AG20443 (cell line): Measurements from ENCODE around the gene BCL2L12.

Experiments used
- DNase-seq: peaks from one replicate; pipeline ENCODE4 v3.0.0; 2012; ENCODE audit warnings: low spot score, mixed read lengths

The BCL2L12 gene

DNA sequence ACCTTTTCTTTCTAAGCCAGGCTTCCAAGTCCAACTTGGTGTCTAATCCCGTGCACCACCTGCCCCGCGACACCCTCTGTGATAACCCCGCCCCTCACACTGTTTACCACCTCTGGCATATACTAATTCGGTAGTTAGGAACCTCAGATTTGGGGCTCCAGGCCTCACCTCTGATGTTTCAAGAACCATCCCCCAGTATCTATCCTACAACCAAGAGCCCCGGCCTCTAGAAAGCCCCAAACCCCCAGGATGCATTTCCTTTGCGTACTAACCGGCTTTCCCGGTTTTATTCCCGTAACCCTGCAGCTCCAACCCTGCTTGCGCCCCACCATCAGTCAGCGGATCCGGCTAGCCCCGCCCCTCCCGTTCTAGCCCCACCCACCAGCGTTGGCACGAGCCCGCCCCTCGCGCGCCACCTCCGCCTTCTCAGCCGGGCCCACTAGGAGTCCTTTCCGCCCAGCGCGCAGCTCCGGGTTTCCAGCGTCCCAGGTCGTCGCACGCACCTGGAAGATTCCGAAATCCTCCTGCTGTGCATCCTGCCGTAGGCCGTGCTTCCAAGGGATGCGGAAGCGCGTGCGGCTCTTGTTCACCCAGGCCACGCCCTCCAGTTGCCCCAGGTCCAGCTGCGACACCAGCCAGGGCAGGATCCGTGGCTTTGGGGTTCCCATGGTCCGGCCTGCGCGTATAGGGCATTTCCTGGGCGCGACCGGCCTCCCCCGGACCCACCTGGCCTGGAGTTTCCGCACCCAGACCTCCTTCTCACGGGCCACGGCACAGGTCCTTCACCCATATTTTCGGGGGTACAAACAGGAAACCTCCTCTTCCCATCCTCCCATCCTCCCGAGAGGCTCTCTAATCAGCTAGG lies 1.3 kb upstream of the BCL2L12 start:
- peak; percentile 92 for DNase-seq

DNA sequence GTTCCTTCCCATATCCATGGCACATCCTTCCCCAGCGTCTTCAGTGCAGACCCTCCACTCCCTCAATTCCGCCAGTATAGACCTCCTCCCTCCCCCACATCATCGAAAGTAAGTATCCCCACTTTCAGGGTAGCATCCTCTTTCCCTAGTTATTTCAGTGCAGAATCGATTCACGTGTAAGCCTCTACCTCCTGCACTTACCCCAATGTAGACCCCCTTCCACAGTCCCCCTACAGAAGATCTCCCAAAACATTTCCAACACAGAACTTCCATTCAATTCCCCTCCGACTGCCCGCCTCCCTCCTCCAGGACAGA lies 740 bp upstream of the BCL2L12 start:
- DNase-seq = no peak

DNA sequence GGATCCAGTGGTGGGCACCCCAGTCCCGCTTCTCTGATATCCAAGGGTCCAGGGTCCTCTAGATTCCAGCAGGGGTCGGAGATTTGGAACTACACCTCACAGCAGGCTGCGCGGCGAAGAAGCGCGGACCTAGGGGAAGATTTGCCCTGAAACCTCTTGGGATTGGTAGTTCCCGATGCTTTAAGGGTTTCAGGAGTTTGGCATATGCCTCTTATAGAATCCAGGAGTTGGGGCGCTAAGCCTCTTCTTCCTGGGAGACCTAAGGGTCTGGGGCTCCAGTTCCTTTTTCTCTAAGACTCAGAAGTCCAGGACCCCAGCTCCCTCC lies 349 bp downstream of the BCL2L12 start:
- no peak for DNase-seq

DNA sequence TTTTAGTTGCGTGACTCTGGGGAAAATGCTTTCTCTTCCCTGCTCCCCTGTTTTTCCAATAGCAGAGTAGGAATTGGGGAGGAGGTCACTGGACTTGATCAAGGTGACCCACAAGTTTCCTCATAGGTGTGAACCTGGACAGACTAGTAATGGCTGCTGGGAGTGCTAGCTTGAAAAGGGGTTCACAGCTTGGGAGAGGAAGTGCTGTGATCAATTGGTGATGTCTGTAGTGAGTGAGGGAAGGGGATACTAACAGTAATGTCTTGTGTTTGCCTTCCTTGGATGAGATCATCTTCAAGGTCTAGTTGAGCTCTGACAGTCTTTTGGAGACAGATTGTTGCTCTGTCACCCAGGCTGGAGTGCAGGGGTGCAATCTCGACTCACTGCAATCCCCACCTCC lies 1.7 kb downstream of the BCL2L12 start:
- DNase-seq = no peak

DNA sequence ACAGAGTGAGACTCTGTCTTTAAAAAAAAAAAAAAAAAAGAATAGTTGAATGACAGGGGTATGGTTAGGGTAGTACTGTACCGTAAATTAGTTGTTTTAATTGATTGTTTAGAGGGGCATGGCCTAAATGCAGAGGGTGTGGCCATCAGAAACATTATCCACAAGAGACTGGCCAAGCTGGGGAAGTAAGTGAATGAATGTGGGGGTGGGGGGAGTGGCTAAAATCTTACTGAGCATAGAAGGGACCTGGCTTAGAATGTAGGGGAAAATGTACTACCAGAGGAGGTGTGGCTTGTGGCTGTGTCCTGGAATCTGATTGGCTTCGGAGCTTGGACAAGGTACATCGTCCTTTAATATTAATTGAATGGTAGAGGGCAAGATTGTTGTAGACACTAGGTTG lies 3.8 kb downstream of the BCL2L12 start:
- DNase-seq = no peak

DNA sequence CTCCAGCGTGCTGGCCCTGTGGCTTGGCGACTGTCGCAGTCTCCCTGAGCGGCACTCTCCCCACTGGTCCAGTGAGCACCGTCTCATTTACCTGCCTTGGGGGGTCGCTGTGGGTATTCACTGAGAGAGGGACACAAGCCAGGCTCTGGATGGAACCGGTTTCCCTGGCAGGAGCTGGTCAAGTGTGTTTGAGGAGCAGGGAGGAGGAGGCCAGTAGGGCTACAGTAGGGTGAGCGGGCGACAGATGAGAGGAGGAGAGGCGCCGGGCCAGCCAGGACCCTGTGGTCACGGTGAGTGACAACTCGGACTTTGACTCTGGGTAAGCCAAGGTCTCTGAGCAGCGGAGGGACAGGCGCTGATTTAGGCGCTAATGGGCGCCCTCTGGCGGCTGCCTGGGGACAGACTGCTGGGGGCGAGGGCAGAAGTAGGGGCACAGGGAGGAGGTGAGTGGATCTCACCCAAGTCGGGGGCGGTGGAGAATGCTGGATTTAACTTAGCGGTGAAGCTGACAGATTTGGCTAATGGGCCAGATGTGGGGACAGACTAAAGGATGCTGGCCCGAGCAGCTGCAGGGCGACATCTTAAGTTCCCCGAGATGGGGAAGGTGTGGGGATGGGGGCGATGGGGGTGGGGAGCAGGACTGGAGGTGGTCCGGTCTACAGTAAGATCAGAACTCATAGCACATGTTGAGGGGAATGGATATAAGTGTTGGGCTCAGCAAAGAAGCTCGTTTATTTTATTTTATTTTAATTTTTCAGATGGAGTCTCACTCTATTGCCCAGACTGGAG lies 6.6 kb downstream of the BCL2L12 start:
- DNase-seq = peak; percentile 83

DNA sequence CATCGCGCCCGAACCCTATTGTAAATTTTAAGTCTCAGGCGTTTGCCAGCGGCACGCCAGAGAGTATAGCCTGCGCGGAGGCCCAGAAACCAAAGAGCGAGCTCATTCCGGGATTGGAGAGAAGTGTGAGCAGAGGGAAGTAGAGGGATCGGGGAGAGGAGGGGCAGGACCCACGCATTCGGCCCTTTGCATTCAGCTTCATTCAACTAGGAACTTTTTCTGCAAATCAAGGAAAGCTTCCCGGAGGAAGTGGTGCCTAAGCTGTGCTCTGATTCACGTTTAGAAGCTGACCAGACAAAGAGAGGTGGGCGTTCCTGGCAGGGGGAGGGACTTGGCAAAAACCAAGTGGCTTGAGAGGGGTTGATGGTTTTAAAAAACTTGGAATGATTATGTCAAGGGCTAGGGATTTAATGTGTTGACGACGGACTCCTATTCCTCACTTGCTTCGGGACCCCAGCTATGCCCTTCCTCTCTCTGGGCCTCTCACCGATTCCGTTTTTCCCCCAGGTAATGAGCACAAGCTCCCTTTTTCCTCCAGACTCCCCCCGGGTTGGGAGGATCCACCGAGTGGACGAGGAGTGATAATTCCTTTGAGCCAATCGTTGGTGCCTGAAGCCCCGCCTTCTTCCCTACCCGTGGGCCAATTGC lies 10.5 kb downstream of the BCL2L12 start:
- peak; percentile 86 for DNase-seq

DNA sequence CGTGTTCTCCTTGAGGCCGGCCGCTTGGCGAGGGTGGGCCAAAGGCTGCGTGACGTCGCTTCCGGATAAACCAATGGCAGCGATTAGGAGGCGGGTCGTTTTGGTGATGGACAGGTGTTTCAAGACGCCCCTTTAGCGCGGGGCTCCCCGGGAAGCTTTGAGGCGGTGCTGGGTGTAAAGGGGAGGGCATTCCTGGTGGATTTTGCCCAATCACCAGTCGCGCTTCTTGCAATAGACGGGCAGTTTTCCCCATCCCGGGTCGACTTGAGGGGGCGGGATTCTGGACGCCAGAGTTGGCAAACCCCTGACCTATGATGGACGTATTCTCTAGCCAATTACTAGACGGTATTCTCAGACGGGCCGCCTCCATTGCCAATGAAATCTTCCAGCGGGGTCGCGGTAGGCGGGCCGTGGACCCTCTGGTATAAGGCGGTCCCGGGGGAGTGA lies 11.1 kb downstream of the BCL2L12 start:
- DNase-seq = peak; percentile 96

DNA sequence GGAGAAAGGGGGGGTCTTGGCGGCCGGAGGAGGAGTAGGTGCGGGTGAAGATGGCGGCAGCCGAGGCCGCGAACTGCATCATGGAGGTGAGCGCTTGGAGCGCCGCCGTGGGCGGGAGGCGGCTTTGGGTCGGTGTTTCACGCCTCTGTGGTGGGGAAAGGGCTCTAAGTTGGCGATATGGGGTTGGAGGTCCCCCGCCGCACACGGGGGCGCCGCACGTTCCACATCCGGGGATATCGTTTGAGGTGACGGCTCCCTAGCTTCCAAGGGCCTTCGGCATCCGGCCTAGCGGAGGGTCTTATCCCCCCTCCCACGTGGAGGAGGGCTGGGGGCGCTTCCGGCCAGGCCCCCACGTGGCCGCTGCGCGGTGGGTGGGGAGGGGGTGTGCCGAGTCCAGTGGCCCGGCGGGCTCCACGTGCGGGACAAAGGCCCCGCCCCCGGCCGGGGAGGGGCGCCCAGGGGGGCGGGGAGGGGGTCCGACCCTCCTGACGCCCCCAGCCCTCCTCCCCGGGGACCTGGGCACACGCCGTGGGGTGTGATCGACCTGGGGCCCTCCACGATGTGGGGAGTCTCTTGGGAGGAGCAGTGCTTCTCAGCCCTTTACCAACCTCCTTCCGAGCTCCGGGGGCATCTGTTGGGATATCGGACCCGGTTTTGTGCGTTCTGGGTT lies 11.6 kb downstream of the BCL2L12 start, which contains the start of gene PRMT1:
TSS of gene PRMT1 (plus strand) at position 41 of the 670 bp plus-strand sequence. CDS start at position 51, 10 bp downstream.
- peak; percentile 40 for DNase-seq

DNA sequence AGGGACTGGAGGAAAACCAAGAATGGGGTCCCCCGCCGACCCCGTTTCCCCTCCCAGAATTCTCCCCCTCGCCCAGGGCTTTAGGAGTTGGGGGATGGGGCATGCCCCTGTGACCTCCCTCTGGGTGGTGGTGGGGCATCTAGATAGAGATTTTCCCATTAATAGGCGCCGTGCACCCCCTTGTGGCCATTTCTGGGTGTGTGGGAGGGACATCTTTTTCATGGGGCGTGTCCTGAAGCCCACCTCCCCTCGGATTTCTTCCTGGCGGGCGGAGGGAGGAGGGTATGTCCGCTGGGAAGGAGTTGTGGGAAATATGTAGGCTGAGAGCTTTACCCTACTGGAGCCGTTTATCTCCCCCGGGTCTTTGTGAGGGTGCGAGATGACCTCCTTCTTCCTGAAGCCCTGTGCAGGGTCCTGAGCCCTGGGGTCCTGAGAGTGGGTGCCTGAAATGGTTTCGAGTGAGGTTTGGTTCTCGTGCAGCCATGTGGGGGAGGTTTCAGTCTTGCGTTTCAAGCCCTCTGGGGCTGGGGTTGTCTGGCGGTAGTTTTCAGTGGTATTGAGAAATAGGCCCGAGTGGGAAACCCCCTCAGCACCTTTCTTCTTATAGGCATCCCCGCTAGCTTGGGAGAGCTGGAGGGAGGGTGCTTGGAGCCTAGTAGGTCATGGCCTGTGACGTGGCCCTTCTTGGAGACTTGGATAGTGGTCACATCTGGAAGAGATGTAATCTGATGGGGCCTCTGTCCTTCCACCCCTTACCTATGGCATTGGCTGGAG lies 12.4 kb downstream of the BCL2L12 start:
- peak; percentile 58 for DNase-seq

DNA sequence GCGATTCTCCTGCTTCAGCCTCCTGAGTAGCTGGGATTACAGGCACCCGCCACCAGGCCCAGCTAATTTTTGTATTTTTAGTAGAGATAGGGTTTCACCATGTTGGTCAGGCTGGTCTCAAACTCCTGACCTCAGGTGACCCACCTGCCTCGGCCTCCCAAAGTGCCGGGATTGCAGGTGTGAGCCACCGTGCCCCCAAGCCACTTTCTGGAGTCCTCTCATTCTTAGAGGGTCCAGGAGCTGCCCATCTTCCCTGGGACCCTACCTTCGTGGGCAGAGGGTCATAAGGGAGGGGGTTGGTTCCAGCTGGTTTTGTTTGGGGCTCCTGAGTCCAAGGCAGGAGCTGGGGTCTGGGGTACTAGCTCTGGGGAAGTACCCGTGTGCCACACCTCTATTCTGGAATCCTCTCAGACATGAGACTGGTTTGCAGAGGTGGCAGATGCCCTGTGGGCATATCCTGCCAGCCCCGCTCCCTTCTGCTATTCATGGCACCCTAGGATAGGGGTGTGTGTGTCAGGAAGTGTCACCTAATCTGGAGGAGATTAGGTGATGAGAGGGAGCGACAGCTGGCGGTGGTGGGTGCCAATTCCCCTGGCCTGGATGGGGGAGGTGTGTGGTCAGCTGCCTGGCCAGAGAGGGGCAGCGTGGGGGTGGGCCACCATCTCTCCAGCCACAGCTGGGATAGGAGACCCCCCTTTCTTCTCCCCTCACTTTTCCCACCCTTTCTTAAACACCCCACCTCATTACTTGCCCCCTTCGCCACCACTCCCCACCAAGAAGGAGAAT lies 13.4 kb downstream of the BCL2L12 start:
- no peak for DNase-seq

DNA sequence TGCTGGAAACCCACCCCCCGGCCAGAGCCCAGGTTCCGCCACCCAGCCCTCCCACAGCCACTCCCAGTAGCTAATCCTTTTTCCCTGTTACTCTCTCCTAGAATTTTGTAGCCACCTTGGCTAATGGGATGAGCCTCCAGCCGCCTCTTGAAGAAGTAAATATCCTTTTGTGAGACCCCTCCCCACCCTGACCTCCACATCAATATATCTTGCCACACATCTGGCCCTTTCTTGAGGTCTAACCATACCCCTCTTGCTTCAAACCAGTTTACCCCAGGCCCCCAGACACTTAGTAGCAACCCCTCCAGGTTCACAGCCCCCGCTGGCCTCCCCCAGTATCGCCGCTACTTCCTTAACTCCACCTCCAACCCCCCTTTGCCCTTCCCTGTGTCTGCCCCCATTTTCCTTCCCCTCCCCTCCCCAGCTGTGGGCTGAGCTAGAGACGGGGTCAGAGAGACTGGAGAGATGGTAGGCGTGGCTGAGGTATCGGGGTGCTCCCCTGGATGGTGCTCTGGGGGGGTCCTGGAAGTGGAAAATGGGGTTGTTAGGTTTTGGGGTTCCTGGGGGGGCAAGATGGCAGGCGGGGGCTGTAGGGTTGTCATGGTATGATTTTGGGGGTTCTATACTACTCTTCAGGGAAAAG lies 14.2 kb downstream of the BCL2L12 start:
- no peak for DNase-seq

DNA sequence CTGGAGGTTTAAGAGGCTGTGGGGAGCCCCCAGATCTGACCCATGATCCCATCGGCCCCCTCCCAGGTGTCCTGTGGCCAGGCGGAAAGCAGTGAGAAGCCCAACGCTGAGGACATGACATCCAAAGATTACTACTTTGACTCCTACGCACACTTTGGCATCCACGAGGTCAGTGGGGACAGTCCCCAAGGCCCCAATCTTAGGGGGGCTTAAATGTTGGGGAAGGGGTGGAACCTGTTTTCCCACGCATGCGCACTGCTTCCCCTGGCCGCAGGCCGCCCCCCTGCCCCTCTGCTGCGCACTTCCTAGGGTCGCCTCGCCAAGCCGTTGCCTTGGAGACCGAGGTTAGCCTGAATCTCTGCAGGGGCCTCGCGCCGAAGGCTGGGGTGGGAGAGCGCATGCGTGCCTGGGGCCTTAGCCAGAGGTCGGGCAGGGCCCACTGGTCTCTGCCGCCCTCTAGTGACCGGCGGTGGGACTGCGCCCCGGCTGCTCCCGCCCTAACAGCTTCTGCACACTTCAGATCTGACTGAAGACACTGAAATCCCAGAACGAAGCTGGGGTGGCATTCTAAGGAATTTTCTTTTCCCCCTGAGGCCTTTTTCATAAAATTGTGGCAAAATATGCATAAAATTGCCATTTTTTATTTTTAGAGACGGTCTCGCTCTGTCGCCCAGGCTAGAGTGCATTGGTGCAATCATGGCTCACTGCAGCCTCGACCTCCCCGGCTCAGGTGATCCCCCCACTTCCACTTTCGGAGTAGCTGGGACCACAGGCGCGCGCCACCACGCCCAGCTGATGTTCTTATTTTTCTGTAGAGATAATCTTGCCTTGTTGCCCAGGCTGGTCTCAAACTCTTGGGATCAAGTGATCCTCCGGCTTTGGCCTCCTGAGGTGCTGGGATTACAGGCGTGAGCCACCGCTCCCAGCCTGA lies 15.0 kb downstream of the BCL2L12 start:
- DNase-seq = peak; percentile 95

DNA sequence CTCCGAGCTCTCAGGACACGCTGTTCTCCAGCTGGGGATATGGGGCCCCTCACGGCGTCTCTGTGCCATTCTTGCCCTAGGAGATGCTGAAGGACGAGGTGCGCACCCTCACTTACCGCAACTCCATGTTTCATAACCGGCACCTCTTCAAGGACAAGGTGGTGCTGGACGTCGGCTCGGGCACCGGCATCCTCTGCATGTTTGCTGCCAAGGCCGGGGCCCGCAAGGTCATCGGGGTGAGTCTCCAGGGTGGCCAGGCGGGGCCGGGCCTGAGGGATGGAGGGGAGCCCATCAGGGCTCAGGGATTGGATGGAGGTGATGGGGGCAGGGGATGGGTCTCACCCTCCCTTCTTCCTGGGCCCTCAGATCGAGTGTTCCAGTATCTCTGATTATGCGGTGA lies 16.1 kb downstream of the BCL2L12 start:
- DNase-seq = no peak

DNA sequence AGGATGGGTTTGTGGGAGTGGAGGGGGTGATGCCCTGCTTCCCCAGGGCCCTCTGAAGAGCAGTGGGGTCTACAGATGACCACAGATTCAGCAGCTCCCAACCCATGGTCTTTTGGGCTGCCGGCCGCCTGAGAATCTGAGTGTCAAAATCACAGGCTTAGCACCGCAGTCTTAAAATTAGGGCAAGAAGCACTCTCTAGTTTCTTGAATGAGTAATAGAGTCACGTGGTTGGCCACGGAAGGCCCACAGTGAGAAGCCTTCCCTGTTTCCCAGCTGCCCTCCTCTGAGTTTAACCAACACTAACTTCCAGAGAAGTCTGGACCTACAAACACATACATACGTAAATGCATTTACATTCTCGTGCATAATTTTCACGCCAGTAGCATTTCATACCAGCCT lies 16.5 kb downstream of the BCL2L12 start:
- no peak for DNase-seq

DNA sequence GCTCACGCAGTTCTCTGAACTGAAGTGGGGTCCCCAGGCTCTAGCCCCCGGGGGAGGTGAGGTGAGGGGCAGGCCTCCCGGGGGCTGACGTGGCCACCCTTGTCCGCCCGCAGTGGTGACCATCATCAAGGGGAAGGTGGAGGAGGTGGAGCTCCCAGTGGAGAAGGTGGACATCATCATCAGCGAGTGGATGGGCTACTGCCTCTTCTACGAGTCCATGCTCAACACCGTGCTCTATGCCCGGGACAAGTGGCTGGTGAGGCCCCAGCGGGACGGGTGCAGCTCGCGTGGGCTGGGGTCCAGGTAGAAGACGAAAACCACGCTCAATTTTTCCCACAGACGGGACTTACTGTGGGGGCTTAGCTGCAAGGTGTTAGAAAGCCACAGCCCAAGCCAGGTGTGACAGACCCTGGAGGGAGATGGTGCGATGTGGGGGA lies 18.1 kb downstream of the BCL2L12 start:
- no peak for DNase-seq

DNA sequence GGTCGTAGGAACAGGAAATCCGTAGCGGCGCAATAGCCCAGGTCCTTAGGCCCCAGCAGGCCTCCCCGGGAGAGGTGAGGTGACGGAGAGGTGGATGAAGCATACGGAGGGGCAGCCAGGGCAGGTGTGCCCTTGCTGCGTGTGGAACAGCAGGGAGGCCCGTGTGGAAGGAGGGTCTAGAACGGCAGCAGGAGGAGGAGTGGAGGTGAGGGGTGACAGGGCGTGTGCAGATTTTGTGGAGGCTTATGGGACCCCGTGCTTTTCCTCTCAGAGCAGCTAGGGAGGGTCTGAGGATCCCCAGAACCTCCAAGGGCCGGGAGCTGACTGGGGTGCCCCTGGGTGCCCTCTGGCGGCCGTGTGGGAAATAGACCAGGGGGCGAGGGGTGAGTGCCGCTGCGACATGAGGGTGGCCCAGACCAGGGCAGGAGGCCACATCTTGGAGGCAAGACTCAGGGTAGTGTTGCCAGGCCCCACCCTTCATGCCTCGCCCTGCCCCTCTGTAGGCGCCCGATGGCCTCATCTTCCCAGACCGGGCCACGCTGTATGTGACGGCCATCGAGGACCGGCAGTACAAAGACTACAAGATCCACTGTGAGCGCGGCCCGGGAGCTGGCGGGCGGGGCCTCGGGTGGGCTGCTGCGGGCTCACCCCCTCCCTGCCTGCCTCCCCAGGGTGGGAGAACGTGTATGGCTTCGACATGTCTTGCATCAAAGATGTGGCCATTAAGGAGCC lies 18.7 kb downstream of the BCL2L12 start:
- DNase-seq = peak; percentile 37

DNA sequence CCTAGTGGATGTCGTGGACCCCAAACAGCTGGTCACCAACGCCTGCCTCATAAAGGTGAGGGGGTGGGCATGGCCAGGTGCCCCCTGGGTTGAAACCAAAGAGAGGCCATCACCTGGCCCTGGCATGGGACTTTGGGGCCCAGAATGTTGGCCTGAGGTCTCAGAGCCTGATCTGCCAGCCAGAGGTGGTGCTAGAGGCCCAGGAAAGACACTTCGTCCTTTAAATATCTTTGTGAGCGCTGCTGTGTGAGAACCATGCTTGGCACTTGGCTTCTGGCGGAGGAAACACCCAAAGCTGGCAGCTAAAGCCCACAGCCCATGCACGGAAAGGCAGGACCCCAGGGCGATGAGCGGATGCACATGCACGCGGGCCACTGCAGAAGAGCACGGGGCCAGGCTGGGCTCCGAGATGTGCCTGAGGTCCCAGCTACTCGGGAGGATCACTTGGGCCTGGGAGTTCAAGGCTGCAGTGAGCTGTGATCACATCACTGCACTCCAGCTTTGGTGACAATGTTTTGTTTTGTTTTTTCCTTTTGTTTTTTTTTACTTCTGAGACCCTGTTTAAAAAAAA lies 19.3 kb downstream of the BCL2L12 start:
- no peak for DNase-seq
